GM18951 (cell line): ENCODE measurements around the gene CSMD2.
"Not testable (repeated sequence)": the region's sequence is repeated elsewhere in the genome, so short reads cannot be mapped to it uniquely, and the experiment has no call there.

Experiments
- POLR2A ChIP-seq: IDR thresholded peaks from 4 replicates; pipeline ENCODE4 v1.6.1; 2011; ENCODE audit warnings: mild to moderate bottlenecking; ENCODE audit not compliant: insufficient read length, insufficient read depth; ENCODE audit errors: extremely low read depth
- in situ Hi-C: fragments of 300-500 bp; cut with MboI; formaldehyde crosslinking; loops from one replicate; pipeline ENCODE4 v1.12.0; 2022; ENCODE audit warnings: low sequenced_read_pairs, mixed read lengths, inconsistent platforms; ENCODE audit not compliant: unreplicated experiment

The CSMD2 gene

DNA sequence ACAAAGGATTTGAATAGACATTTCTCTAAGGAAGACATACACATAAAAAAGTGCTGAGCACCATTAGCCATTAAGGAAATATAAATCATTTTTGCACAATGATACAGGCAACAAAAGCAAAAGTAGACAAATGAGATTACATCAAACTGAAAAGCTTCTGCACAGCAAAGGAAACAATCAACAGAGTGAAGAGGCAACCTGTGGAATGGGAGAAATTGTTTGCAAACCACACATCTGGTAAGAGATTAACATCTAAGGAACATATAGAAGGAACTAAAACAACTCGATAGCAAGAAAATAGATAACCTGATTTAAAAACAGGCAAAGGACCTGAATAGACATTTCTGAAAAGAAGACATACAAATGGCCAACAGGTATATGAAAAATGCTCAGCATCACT, 635.1 kb downstream of the CSMD2 start:
- no peak for TF ChIP-seq POLR2A
- in situ Hi-C loops, result no loop called here

DNA sequence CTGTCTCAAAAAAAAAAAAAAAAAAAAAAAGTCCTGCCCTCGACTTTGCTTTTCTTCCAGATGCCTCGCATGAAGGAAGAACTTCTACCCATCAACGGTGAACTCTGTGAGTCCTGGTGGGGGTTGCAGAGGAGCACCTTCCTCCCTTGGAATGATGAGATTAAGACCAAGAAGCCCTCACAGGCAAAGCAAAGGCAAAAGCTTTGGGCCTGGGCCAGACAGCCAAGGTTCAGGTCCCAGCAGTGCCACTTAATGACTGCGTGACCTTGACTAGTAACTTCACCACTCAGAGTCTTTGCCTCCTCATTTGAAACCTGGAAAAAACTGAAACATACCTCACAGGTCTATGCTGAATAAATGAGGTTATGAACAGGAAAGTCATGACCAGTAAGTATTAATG, 637.1 kb downstream of the CSMD2 start:
- TF ChIP-seq POLR2A, result no peak
- in situ Hi-C loops, result no loop called here

- no peak for TF ChIP-seq POLR2A
- in situ Hi-C loops, result no loop called here
These were observed 640.4 kb downstream of the CSMD2 start for GRCh38 chr1:33524586-33524985.

- in situ Hi-C loops, result no loop called here
- TF ChIP-seq POLR2A, result no peak
These were observed 645.7 kb downstream of the CSMD2 start for GRCh38 chr1:33519240-33519884.

DNA sequence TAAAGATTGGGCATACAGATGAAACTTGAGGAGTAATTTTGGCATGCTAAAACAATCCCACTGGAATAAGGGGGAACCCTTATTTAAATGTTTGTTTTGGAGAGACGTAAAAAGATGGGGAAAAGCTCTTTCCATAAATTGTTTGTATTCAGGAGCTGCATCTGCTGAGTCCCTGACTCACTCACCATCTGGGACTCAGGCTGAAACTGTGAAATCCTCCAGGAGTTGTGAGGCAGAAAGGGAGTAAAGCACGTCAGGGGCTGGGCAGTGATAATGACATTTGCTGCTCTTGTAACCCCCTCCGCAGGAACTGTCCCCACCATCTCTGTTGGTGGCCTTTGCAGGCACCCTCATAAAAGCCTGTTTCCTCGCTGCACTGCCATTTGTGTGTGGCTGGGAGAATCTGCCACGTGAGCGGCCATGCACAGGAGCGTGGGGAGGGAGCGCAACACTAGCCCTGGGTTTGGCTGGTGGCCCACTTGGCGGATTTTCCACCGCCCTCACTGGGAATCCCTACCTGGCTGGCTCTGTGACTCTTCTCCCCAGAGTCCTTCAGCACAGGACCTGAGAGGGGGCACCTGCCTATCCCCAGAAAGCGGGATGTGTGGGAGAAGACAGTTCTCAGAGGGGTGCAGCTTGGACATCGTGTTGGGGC, 647.3 kb downstream of the CSMD2 start:
- in situ Hi-C loops, result no loop called here
- TF ChIP-seq POLR2A, result no peak

DNA sequence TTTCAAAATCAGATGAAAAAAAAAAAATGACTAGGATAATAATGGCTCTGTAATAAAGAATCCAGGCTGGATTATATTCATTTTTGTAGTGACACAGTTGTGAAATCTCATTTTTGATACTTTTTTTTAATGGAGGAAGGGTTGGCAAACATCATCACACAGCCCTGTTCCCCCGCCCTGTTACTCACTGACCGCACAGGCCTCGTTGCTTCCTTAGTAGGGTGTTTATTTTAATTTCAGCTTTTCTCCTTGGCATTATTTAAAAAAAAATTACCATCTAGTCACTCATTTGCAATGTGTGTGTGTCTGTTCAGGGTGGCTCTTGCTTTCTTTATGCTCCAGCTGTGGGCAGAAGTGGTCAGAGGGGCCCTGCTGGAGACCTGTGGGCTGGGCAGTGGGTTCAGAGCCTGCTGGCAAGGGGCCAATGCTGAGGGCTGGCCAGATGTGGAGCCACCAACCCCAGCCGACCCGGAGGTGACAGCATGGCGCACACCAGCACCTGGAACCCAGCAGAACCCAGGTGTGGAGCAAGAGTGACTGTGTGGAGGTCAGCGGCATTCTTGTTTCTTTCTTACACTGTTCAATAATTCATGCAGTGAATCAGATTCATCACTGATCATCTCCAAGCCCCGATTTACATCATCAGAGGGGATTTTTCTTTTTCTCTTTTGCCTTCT, 648.0 kb downstream of the CSMD2 start:
- no peak for TF ChIP-seq POLR2A
- in situ Hi-C loops, result no loop called here

DNA sequence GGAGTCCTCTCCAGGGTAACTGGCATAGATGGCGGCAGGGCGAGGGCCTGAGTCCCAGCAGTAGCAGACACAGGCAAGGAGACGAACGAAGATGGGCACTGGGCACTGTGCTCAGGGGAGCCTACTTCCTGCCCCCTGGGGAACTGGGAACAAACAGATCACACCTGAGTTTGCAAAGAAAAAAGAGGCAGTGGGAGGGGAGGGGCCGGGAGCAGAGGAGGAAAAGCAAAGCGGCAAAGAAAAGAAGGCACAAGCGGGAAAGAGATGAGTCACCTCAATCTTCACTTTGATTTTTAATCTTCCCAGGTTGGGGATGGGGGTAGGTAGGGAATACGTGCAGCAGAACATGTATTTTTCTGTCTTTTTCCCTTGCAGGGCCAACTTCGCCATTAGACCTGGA, 648.6 kb downstream of the CSMD2 start:
- TF ChIP-seq POLR2A, result no peak
- in situ Hi-C loops, result no loop called here

- no peak for TF ChIP-seq POLR2A
- in situ Hi-C loops, result no loop called here
These were observed 649.4 kb downstream of the CSMD2 start for GRCh38 chr1:33515607-33516006.

- in situ Hi-C loops, result no loop called here
- TF ChIP-seq POLR2A, result no peak
These were observed 649.9 kb downstream of the CSMD2 start for GRCh38 chr1:33515112-33515511.

GRCh38 chr1:33512226-33513011, 652.6 kb downstream of the CSMD2 start:
- TF ChIP-seq POLR2A, result no peak
- in situ Hi-C loops, result no loop called here

DNA sequence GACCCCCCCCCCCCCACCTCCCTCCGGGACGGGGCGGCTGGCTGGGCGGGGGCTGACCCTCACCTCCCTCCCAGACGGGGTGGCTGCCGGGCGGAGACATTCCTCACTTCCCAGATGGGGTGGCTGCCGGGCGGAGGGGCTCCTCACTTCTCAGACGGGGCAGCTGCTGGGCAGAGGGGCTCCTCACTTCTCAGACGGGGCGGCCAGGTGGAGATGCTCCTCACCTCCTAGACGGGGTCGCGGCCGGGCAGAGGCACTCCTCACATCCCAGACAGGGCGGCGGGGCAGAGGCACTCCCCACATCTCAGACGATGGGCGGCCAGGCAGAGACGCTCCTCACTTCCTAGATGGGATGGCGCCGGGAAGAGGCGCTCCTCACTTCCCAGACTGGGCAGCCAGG, 655.8 kb downstream of the CSMD2 start:
- in situ Hi-C loops, result not testable (repeated sequence)

DNA sequence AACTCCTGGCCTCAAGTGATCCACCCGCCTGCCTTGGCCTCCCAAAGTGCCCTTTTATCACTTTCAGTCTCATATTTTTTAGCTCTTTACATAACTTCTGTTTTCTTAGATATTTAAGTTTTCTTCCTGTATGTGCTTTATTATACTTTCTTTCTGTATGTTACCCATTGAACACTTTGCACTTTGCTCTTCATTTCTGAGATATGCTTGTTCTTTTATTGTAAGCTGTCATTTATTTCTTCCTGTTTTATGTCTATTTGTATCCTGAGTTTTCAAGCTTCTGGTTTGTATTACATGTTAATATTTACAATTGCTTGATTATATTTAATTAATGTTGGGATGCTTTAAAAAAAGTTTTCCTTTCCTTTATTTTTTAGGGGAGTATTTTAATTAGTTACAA, 656.9 kb downstream of the CSMD2 start:
- in situ Hi-C loops, result no loop called here
- TF ChIP-seq POLR2A, result no peak

GRCh38 chr1:33507661-33508060, 657.4 kb downstream of the CSMD2 start:
- TF ChIP-seq POLR2A, result no peak

GRCh38 chr1:33503506-33503905, 661.5 kb downstream of the CSMD2 start:
- TF ChIP-seq POLR2A, result no peak
- in situ Hi-C loops, result no loop called here

More at GRCh38 chr1:33507661-33508060, 657.4 kb downstream of the CSMD2 start:
- in situ Hi-C loops, result no loop called here

DNA sequence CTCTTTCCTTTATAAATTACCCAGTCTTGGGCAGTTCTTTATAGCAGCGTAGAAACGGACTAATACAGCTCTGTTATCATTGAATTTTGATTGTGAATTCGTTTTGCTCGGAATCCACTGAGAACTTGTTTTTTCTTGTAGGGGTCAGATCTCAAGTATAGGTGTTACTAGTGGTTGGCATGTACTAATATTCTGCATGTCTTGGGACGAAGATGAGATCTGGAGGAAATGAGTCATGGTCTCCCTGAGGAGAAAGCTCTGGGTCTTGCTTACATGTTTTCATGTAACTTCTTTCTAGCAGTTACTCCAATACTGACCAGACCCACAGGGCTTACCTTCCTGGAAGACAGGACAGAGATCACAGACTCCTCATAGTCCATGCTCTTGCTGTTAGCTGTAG, 662.3 kb downstream of the CSMD2 start:
- no peak for TF ChIP-seq POLR2A
- in situ Hi-C loops, result no loop called here
